Liver (tissue), 9 donors: ENCODE data around the gene CHID1. TPM values are rescaled to one million over a fixed set of nuclear protein-coding genes. Genes with fewer than 3 reads are reported as not detected.
A peak's percentile ranks its signal among the peaks of the same experiment; 100 is the strongest.

Experiments used
- DNase-seq: peaks from one replicate; pipeline ENCODE4 v3.0.0-alpha.2; 2017; ENCODE audit warnings: low spot score
- H3K27ac ChIP-seq, 2 donors: one replicate each; pipeline ENCODE4 v1.7.0; 2013; ENCODE audit warnings: inconsistent platforms in 2 of 2, low read length in 2 of 2, control low read depth in 1 of 2, low read depth in 1 of 2, mild to moderate bottlenecking in 1 of 2
- H3K27me3 ChIP-seq, 4 donors: one replicate each; pipeline versions ENCODE4 v1.6.1 to v1.7.0; 2013; ENCODE audit warnings: low read length in 3 of 4, inconsistent platforms in 1 of 4, mild to moderate bottlenecking in 1 of 4, moderate library complexity in 1 of 4; ENCODE audit not compliant: control insufficient read depth in 4 of 4, insufficient read depth in 4 of 4
- H3K36me3 ChIP-seq, 4 donors: one replicate each; pipeline versions ENCODE4 v1.6.1 to v1.7.0; 2013; ENCODE audit warnings: low read length in 3 of 4, mild to moderate bottlenecking in 3 of 4, low read depth in 1 of 4, moderate library complexity in 1 of 4; ENCODE audit not compliant: control insufficient read depth in 4 of 4, insufficient read depth in 3 of 4
- H3K4me1 ChIP-seq, 4 donors: one replicate each; pipeline versions ENCODE4 v1.6.1 to v1.7.0; 2013; ENCODE audit warnings: low read length in 3 of 4, mild to moderate bottlenecking in 3 of 4, moderate library complexity in 1 of 4; ENCODE audit not compliant: control insufficient read depth in 4 of 4, insufficient read depth in 4 of 4
- H3K4me3 ChIP-seq, 3 donors: one replicate each; pipeline versions ENCODE4 v1.6.1 to v1.7.0; 2013; ENCODE audit warnings: low read length in 3 of 3, control low read depth in 1 of 3, low read depth in 1 of 3, mild to moderate bottlenecking in 1 of 3
- H3K9ac ChIP-seq, 2 donors: one replicate each; pipeline ENCODE4 v1.7.0; 2013; ENCODE audit warnings: low read length in 2 of 2, mild to moderate bottlenecking in 2 of 2, moderate library complexity in 2 of 2, control low read depth in 1 of 2, low read depth in 1 of 2
- H3K9me3 ChIP-seq, 4 donors: one replicate each; pipeline versions ENCODE4 v1.6.1 to v1.7.0; 2013; ENCODE audit warnings: low read length in 3 of 4; ENCODE audit not compliant: control insufficient read depth in 4 of 4
- EGR1 ChIP-seq, 2 donors: IDR thresholded peaks; 2 replicates each; pipeline ENCODE4 v1.6.1; 2016 to 2018; ENCODE audit warnings: antibody characterized with exemption in 2 of 2, low read depth in 2 of 2
- FOXA1 ChIP-seq: IDR thresholded peaks from 2 replicates; pipeline ENCODE4 v1.6.1; 2016; ENCODE audit warnings: antibody characterized with exemption
- FOXA2 ChIP-seq: IDR thresholded peaks from 2 replicates; pipeline ENCODE4 v1.6.1; 2016; ENCODE audit warnings: antibody characterized with exemption
- GABPA ChIP-seq, 2 donors: IDR thresholded peaks in 1 of 2; conservative IDR thresholded peaks in 1 of 2; 2 replicates each; pipeline ENCODE4 v1.6.1; 2016; ENCODE audit warnings: antibody characterized with exemption in 2 of 2, mild to moderate bottlenecking in 1 of 2, moderate library complexity in 1 of 2
- HNF4A ChIP-seq, 2 donors: conservative IDR thresholded peaks; 2 replicates each; pipeline ENCODE4 v1.6.1; 2016; ENCODE audit warnings: antibody characterized with exemption in 2 of 2, mild to moderate bottlenecking in 2 of 2
- HNF4G ChIP-seq: IDR thresholded peaks from 2 replicates; pipeline ENCODE4 v1.6.1; 2016; ENCODE audit warnings: antibody characterized with exemption
- JUND ChIP-seq, 2 donors: IDR thresholded peaks; 2 replicates each; pipeline ENCODE4 v1.6.1; 2016; ENCODE audit warnings: antibody characterized with exemption in 2 of 2
- NR2F2 ChIP-seq: IDR thresholded peaks from 2 replicates; pipeline ENCODE4 v1.6.1; 2016; ENCODE audit warnings: antibody characterized with exemption
- RAD21 ChIP-seq, 2 donors: IDR thresholded peaks; 2 replicates each; pipeline ENCODE4 v1.6.1; 2016; ENCODE audit warnings: antibody characterized with exemption in 2 of 2, mild to moderate bottlenecking in 2 of 2
- RXRA ChIP-seq, 2 donors: IDR thresholded peaks; 2 replicates each; pipeline ENCODE4 v1.6.1; 2017 to 2018; ENCODE audit warnings: antibody characterized with exemption in 2 of 2, mild to moderate bottlenecking in 1 of 2
- SP1 ChIP-seq: IDR thresholded peaks from 2 replicates; pipeline ENCODE4 v1.6.1; 2018; ENCODE audit warnings: antibody characterized with exemption, mild to moderate bottlenecking
- TAF1 ChIP-seq: conservative IDR thresholded peaks from 2 replicates; pipeline ENCODE4 v1.6.1; 2016; ENCODE audit warnings: antibody characterized with exemption, mild to moderate bottlenecking
- YY1 ChIP-seq: IDR thresholded peaks from 2 replicates; pipeline ENCODE4 v1.6.1; 2016; ENCODE audit warnings: antibody characterized with exemption, mild to moderate bottlenecking
- WGBS: extraction: QIAGEN DNeasy Blood & Tissue Kit; methylation state at CpG from one replicate; pipeline ENCODE4 v1.1.7; 2013; 5-methylcytosine and 5-hydroxymethylcytosine counted together
- polyA plus RNA-seq, 2 donors: library from polyadenylated mRNA; stranded (reverse) in 1 of 2; unstranded in 1 of 2; fragments of 200-250 nt in 1 of 2; fragments of >200 nt in 1 of 2; fragmentation: Nextera tagmentation in 1 of 2; extraction: Ambion mirVana in 1 of 2; gene quantifications; one replicate each; pipeline versions ENCODE4 v1.2.1 to v1.2.3, GENCODE V29; 2013 to 2015
- total RNA-seq, 2 donors: library from RNA; depleted of rRNA; stranded (reverse); fragments of >200 nt; gene quantifications; one replicate each; pipeline ENCODE4 v1.2.3, GENCODE V29; 2014
- TF ChIP-seq, protein P1 (sequence below): fragments of 150-350 bp; IDR thresholded peaks from 2 replicates; pipeline ENCODE4 v1.5.1; 2017; ENCODE audit warnings: improper control_type of control experiment, low read depth, low read length; ENCODE audit not compliant: missing input control
- TF ChIP-seq, protein P2 (sequence below): IDR thresholded peaks from 2 replicates; pipeline ENCODE4 v1.6.1; 2016; ENCODE audit warnings: antibody characterized with exemption
- TF ChIP-seq, protein P3 (sequence below): IDR thresholded peaks from 2 replicates; pipeline ENCODE4 v1.6.1; 2016; ENCODE audit warnings: antibody characterized with exemption
- TF ChIP-seq, protein P4 (sequence below): IDR thresholded peaks from 2 replicates; pipeline ENCODE4 v1.6.1; 2016; ENCODE audit warnings: antibody characterized with exemption
- donor health status: healthy.
- donor health status: healthy.
- donor health status: healthy.
- donor health status: healthy.
- donor health status: healthy.

Gene CHID1
- total and polyA plus RNA-seq, 4 donors, result 39.5 to 68.8 (median 59.1) TPM

DNA sequence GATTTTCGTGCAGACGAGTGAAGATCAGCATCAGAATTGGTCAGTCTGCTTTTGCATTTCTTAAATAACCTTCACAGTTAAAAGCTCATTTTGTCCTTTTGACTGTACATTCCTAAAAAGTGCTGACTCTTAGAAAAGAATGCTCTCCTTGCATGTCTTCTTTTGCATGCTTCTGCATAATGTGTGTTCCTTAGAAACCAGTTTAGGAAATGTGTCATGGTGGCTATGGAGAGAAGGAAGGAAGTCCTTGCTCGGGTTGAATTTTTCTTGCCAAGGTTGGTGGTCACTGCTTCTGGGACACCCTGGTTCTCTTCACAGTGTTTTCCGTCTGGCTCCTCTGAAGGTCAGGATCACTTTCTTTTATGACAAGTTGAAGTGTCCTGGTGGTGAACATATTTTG, 21.8 kb upstream of the CHID1 start:
- no peak overlapping the region for H3K9ac ChIP-seq
- no peaks in the 10 kb centered on the region for H3K27me3 ChIP-seq
- no peak overlapping the region for H3K4me3 ChIP-seq
- WGBS, result 77% methylated on average over 4 of the region's 4 CpGs
- peaks cover 7 to 55% (median 48%) of the 10 kb centered on the region in 4 donors for H3K4me1 ChIP-seq
- peak overlapping the region in 1 of 2 donors; percentile 1 for H3K27ac ChIP-seq
- no peaks in the 10 kb centered on the region for H3K9me3 ChIP-seq
- TF ChIP-seq TAF1, result no peak
- TF ChIP-seq FOXA2, result no peak
- TF ChIP-seq, protein P1, sequence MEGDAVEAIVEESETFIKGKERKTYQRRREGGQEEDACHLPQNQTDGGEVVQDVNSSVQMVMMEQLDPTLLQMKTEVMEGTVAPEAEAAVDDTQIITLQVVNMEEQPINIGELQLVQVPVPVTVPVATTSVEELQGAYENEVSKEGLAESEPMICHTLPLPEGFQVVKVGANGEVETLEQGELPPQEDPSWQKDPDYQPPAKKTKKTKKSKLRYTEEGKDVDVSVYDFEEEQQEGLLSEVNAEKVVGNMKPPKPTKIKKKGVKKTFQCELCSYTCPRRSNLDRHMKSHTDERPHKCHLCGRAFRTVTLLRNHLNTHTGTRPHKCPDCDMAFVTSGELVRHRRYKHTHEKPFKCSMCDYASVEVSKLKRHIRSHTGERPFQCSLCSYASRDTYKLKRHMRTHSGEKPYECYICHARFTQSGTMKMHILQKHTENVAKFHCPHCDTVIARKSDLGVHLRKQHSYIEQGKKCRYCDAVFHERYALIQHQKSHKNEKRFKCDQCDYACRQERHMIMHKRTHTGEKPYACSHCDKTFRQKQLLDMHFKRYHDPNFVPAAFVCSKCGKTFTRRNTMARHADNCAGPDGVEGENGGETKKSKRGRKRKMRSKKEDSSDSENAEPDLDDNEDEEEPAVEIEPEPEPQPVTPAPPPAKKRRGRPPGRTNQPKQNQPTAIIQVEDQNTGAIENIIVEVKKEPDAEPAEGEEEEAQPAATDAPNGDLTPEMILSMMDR, result no peak
- TF ChIP-seq, protein P2, sequence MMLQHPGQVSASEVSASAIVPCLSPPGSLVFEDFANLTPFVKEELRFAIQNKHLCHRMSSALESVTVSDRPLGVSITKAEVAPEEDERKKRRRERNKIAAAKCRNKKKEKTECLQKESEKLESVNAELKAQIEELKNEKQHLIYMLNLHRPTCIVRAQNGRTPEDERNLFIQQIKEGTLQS, result no peak
- no peak for TF ChIP-seq GABPA (IDR thresholded peaks at IDR 0.05 in 1 of 2, conservative IDR thresholded peaks at IDR 0.05 in 1 of 2)
- TF ChIP-seq RXRA (IDR thresholded peaks at IDR 0.05), result no peak
- TF ChIP-seq JUND (IDR thresholded peaks at IDR 0.05), result no peak
- TF ChIP-seq FOXA1, result no peak
- TF ChIP-seq, protein P3, sequence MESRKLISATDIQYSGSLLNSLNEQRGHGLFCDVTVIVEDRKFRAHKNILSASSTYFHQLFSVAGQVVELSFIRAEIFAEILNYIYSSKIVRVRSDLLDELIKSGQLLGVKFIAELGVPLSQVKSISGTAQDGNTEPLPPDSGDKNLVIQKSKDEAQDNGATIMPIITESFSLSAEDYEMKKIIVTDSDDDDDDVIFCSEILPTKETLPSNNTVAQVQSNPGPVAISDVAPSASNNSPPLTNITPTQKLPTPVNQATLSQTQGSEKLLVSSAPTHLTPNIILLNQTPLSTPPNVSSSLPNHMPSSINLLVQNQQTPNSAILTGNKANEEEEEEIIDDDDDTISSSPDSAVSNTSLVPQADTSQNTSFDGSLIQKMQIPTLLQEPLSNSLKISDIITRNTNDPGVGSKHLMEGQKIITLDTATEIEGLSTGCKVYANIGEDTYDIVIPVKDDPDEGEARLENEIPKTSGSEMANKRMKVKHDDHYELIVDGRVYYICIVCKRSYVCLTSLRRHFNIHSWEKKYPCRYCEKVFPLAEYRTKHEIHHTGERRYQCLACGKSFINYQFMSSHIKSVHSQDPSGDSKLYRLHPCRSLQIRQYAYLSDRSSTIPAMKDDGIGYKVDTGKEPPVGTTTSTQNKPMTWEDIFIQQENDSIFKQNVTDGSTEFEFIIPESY, result no peak
- TF ChIP-seq SP1, result peak; percentile 29
- no peak for TF ChIP-seq RAD21 (IDR thresholded peaks at IDR 0.05)
- no peak for TF ChIP-seq EGR1 (IDR thresholded peaks at IDR 0.05; ENCODE audit: low read depth in 2 of 2)
- TF ChIP-seq HNF4A (conservative IDR thresholded peaks at IDR 0.05), result no peak
- no peak for TF ChIP-seq YY1
- TF ChIP-seq, protein P4, sequence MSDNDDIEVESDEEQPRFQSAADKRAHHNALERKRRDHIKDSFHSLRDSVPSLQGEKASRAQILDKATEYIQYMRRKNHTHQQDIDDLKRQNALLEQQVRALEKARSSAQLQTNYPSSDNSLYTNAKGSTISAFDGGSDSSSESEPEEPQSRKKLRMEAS, result no peak
- peak; percentile 46 for TF ChIP-seq NR2F2
- TF ChIP-seq HNF4G, result no peak
- no peaks in the 10 kb centered on the region for H3K36me3 ChIP-seq
- no peak for DNase-seq

DNA sequence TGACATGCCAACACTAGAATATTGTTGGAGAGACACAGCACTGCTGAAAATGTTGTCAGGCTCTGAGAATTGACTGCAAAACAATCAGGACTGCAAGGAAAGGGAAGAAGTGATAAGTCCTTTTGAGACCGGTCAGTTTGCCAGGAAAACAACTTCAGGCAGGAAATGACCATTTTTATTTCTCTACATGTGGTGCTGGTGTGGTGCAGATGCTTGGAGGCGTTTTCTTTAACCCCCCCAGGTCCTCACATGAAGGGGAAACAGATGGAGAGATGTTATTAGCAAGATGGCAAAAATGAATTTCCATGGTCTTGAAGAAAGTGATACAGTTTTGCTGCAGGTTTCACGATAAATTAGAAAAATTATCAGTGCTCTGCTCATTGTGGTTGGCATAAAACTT, 20.8 kb upstream of the CHID1 start:
- Histone ChIP-seq H3K27me3 (no peaks in the 10 kb centered on the region), H3K9me3 (no peaks in the 10 kb centered on the region), H3K4me1 (peaks cover 3 to 59% (median 48%) of the 10 kb centered on the region in 4 donors), H3K27ac (peak overlapping the region in 1 of 2 donors; percentile 4), H3K4me3 (no peak overlapping the region), H3K36me3 (no peaks in the 10 kb centered on the region), H3K9ac (no peak overlapping the region)
- whole genome bisulfite sequencing, result 70% methylated on average over 3 of the region's 3 CpGs
- peak; percentile 15 for TF ChIP-seq NR2F2
- TF ChIP-seq, protein P3, result no peak
- no peak for DNase-seq
